Measurements from ENCODE around the gene NELFCD. TPM values are rescaled to one million over a fixed set of nuclear protein-coding genes. Genes with fewer than 3 reads are reported as not detected.

The NELFCD gene
- total RNA-seq, 1 donor from 2014 or later, result 70.4 TPM

GRCh38 chr20:58984691-58985090 is 3.6 kb downstream of the NELFCD start:
- no peak for TF ChIP-seq CTCF (IDR thresholded peaks at IDR 0.05; ENCODE audit: insufficient read depth, low read depth, low read length)
- TF ChIP-seq EZH2 (IDR thresholded peaks at IDR 0.05; ENCODE audit: insufficient read depth, low read length), result no peak
- DNase-seq (ENCODE audit: low read depth), result no peak
- Mint-ChIP-seq H3K27ac (ENCODE audit: unreplicated experiment) (no peak overlapping the region), H3K36me3 (ENCODE audit: low read depth, unreplicated experiment) (peaks cover 2% of the 10 kb centered on the region), H3K4me1 (ENCODE audit: low read depth, unreplicated experiment) (peaks cover 14% of the 10 kb centered on the region), H3K9me3 (ENCODE audit: unreplicated experiment) (peaks cover 2% of the 10 kb centered on the region), H3K27me3 (ENCODE audit: low read depth, unreplicated experiment) (no peaks in the 10 kb centered on the region), H3K4me3 (ENCODE audit: unreplicated experiment) (no peak overlapping the region)
- Histone ChIP-seq H3K9me3 (ENCODE audit: insufficient read depth, low read depth, low read length) (no peaks in the 10 kb centered on the region), H4K20me1 (ENCODE audit: insufficient read depth, low read length) (peaks cover 56% of the 10 kb centered on the region), H3K27ac (ENCODE audit: low read depth, low read length) (no peak overlapping the region), H3K4me1 (ENCODE audit: insufficient read depth, low read length) (peaks cover 4% of the 10 kb centered on the region), H3K36me3 (ENCODE audit: insufficient read depth, low read length) (peaks cover 15% of the 10 kb centered on the region), H3K9ac (ENCODE audit: low read length) (no peak overlapping the region), H3K79me2 (ENCODE audit: insufficient read depth, low read length) (peaks cover 54% of the 10 kb centered on the region), H3K27me3 (ENCODE audit: insufficient read depth, low read length) (no peaks in the 10 kb centered on the region), H3K4me2 (ENCODE audit: low read length) (no peak overlapping the region), H2AFZ (ENCODE audit: low read depth, low read length) (no peak overlapping the region), H3K4me3 (ENCODE audit: insufficient read depth, low read depth, low read length) (no peak overlapping the region)
- no peak for FAIRE-seq

GRCh38 chr20:58985656-58986055 is 4.6 kb downstream of the NELFCD start:
- FAIRE-seq (no peak), DNase-seq (ENCODE audit: low read depth) (no peak)
- Histone ChIP-seq H2AFZ (ENCODE audit: low read depth, low read length) (no peak overlapping the region), H3K36me3 (ENCODE audit: insufficient read depth, low read length) (peaks cover 16% of the 10 kb centered on the region), H4K20me1 (ENCODE audit: insufficient read depth, low read length) (peaks cover 56% of the 10 kb centered on the region), H3K27ac (ENCODE audit: low read depth, low read length) (no peak overlapping the region), H3K79me2 (ENCODE audit: insufficient read depth, low read length) (peaks cover 54% of the 10 kb centered on the region), H3K4me1 (ENCODE audit: insufficient read depth, low read length) (peaks cover 4% of the 10 kb centered on the region), H3K4me3 (ENCODE audit: insufficient read depth, low read depth, low read length) (no peak overlapping the region), H3K4me2 (ENCODE audit: low read length) (no peak overlapping the region), H3K9ac (ENCODE audit: low read length) (no peak overlapping the region), H3K9me3 (ENCODE audit: insufficient read depth, low read depth, low read length) (no peaks in the 10 kb centered on the region), H3K27me3 (ENCODE audit: insufficient read depth, low read length) (no peaks in the 10 kb centered on the region)
- no peak overlapping the region for H3K27ac Mint-ChIP-seq (ENCODE audit: unreplicated experiment)
- H3K4me3 Mint-ChIP-seq (ENCODE audit: unreplicated experiment), result no peak overlapping the region
- H3K9me3 Mint-ChIP-seq (ENCODE audit: unreplicated experiment), result no peaks in the 10 kb centered on the region
- H3K36me3 Mint-ChIP-seq (ENCODE audit: low read depth, unreplicated experiment), result peaks cover 2% of the 10 kb centered on the region
- no peaks in the 10 kb centered on the region for H3K27me3 Mint-ChIP-seq (ENCODE audit: low read depth, unreplicated experiment)
- H3K4me1 Mint-ChIP-seq (ENCODE audit: low read depth, unreplicated experiment), result peaks cover 14% of the 10 kb centered on the region
- TF ChIP-seq CTCF (IDR thresholded peaks at IDR 0.05; ENCODE audit: insufficient read depth, low read depth, low read length) (no peak), EZH2 (IDR thresholded peaks at IDR 0.05; ENCODE audit: insufficient read depth, low read length) (no peak)

GRCh38 chr20:58986286-58986967 is 5.4 kb downstream of the NELFCD start:
- Mint-ChIP-seq H3K9me3 (ENCODE audit: unreplicated experiment) (no peaks in the 10 kb centered on the region), H3K36me3 (ENCODE audit: low read depth, unreplicated experiment) (peaks cover 2% of the 10 kb centered on the region), H3K4me1 (ENCODE audit: low read depth, unreplicated experiment) (peaks cover 14% of the 10 kb centered on the region), H3K27ac (ENCODE audit: unreplicated experiment) (no peak overlapping the region), H3K4me3 (ENCODE audit: unreplicated experiment) (no peak overlapping the region), H3K27me3 (ENCODE audit: low read depth, unreplicated experiment) (no peaks in the 10 kb centered on the region)
- peaks cover 24% of the 10 kb centered on the region for H3K36me3 ChIP-seq (ENCODE audit: insufficient read depth, low read length)
- H3K4me2 ChIP-seq (ENCODE audit: low read length), result no peak overlapping the region
- peaks cover 53% of the 10 kb centered on the region for H3K79me2 ChIP-seq (ENCODE audit: insufficient read depth, low read length)
- no peak for FAIRE-seq
- no peaks in the 10 kb centered on the region for H3K27me3 ChIP-seq (ENCODE audit: insufficient read depth, low read length)
- H4K20me1 ChIP-seq (ENCODE audit: insufficient read depth, low read length), result peaks cover 56% of the 10 kb centered on the region
- H3K9ac ChIP-seq (ENCODE audit: low read length), result no peak overlapping the region
- peaks cover 4% of the 10 kb centered on the region for H3K4me1 ChIP-seq (ENCODE audit: insufficient read depth, low read length)
- TF ChIP-seq EZH2 (IDR thresholded peaks at IDR 0.05; ENCODE audit: insufficient read depth, low read length) (no peak), CTCF (IDR thresholded peaks at IDR 0.05; ENCODE audit: insufficient read depth, low read depth, low read length) (no peak)
- no peak overlapping the region for H2AFZ ChIP-seq (ENCODE audit: low read depth, low read length)
- H3K4me3 ChIP-seq (ENCODE audit: insufficient read depth, low read depth, low read length), result no peak overlapping the region
- no peak for DNase-seq (ENCODE audit: low read depth)
- no peak overlapping the region for H3K27ac ChIP-seq (ENCODE audit: low read depth, low read length)
- no peaks in the 10 kb centered on the region for H3K9me3 ChIP-seq (ENCODE audit: insufficient read depth, low read depth, low read length)

All from astrocyte (in vitro differentiated cells and primary cell).